MM.1S (cell line): Measurements from ENCODE around the gene C18orf63.

ENCODE experiments used
- DNase-seq: peaks from one replicate; pipeline ENCODE4 v3.0.0-alpha.2; 2015
- H2AFZ ChIP-seq: fragments of 300-600 bp; sonication (generic); 2 replicates; pipeline ENCODE4 v1.6.0; 2016; ENCODE audit warnings: antibody characterized with exemption, low read length
- H3F3A ChIP-seq: fragments of 300-600 bp; sonication (generic); 2 replicates; pipeline ENCODE4 v1.6.1; 2016; ENCODE audit warnings: mild to moderate bottlenecking, antibody characterized with exemption, low read length, moderate library complexity, mixed read lengths; ENCODE audit not compliant: insufficient read depth
- H3K27ac ChIP-seq: fragments of 300-600 bp; sonication (generic); 2 replicates; pipeline ENCODE4 v1.5.1; 2016; ENCODE audit warnings: mild to moderate bottlenecking, low read length
- H3K27me3 ChIP-seq: fragments of 300-600 bp; sonication (generic); replicated peaks from 2 replicates; pipeline ENCODE4 v1.6.0; 2016; ENCODE audit warnings: low read length; ENCODE audit not compliant: insufficient read depth
- H3K36me3 ChIP-seq: fragments of 300-600 bp; sonication (generic); replicated peaks from 2 replicates; pipeline ENCODE4 v1.6.1; 2016; ENCODE audit warnings: mild to moderate bottlenecking, low read length, mixed read lengths; ENCODE audit not compliant: insufficient read depth
- H3K4me1 ChIP-seq: fragments of 300-600 bp; sonication (generic); 2 replicates; pipeline ENCODE4 v1.6.1; 2016; ENCODE audit warnings: low read length, mixed read lengths
- H3K4me2 ChIP-seq: fragments of 300-600 bp; sonication (generic); 2 replicates; pipeline ENCODE4 v1.6.0; 2016; ENCODE audit warnings: low read depth, low read length
- H3K4me3 ChIP-seq: fragments of 300-600 bp; sonication (generic); 2 replicates; pipeline ENCODE4 v1.5.1; 2016; ENCODE audit warnings: low read length, mixed read lengths
- H3K79me2 ChIP-seq: fragments of 300-600 bp; sonication (generic); 2 replicates; pipeline ENCODE4 v1.6.1; 2016; ENCODE audit warnings: mixed run types, low read length, mixed read lengths
- H3K9ac ChIP-seq: fragments of 300-600 bp; sonication (generic); 2 replicates; pipeline ENCODE4 v1.6.1; 2016; ENCODE audit warnings: low read length, mixed read lengths
- H3K9me2 ChIP-seq: fragments of 300-600 bp; sonication (generic); replicated peaks from 2 replicates; pipeline ENCODE4 v1.6.1; 2016; ENCODE audit warnings: mild to moderate bottlenecking, low read length, mixed read lengths; ENCODE audit not compliant: insufficient read depth
- H3K9me3 ChIP-seq: fragments of 300-600 bp; sonication (generic); replicated peaks from 2 replicates; pipeline ENCODE4 v1.6.1; 2016; ENCODE audit warnings: mild to moderate bottlenecking, low read length, mixed read lengths; ENCODE audit not compliant: insufficient read depth
- H4K20me1 ChIP-seq: fragments of 300-600 bp; sonication (generic); 2 replicates; pipeline ENCODE4 v1.6.1; 2016; ENCODE audit warnings: mild to moderate bottlenecking, low read length, moderate library complexity, mixed read lengths; ENCODE audit not compliant: insufficient read depth
- EZH2 ChIP-seq: fragments of 300-600 bp; sonication (generic); optimal IDR thresholded peaks from 2 replicates; pipeline ENCODE3; 2017; ENCODE audit warnings: low read depth, mild to moderate bottlenecking, antibody characterized with exemption, low read length, mixed read lengths
- EZH2phosphoT487 ChIP-seq: fragments of 300-600 bp; sonication (generic); IDR thresholded peaks from 2 replicates; pipeline ENCODE4 v1.6.1; 2018; ENCODE audit warnings: antibody characterized with exemption, low read length
- TF ChIP-seq, protein P1 (sequence below): fragments of 300-600 bp; sonication (generic); IDR thresholded peaks from 2 replicates; pipeline ENCODE4 v1.5.1; 2016; ENCODE audit warnings: antibody characterized with exemption, low read length, mixed read lengths

The C18orf63 gene

DNA sequence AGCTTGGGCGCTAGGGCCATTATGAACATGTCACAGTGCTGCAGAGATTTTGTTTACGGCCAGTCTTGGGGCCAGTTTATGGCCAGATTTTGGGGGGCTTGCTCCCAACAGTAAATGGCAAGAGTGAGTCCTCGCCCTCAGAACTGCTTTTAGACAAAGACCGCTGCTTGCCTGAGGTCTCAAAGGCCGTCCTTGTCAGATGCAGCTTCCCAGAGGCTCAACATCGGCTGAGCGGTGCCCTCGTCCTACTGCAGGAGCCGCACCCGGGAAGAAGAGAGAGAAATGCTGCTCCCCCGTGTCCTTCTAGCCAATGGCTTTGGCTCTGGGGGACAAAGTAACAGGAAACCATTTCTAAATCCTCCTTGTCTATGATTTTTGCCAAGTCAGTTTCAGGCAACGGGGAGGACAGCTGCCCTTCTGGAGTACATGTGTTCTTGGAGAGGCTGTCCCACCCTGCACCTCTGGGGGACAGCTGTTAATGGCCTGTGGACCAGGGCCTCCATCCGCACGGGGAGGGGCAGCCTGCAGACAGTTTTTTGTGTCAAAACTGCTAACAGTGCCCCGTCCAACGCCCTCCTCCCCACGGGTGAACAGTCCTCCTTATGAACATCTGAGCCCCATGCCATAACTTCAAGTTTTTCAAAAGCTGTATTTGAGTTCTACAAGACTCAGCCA, 66.1 kb downstream of the C18orf63 start:
- no peak for DNase-seq
- no peaks in the 10 kb centered on the region for H3K79me2 ChIP-seq
- no peaks in the 10 kb centered on the region for H3K27me3 ChIP-seq
- H3K4me3 ChIP-seq = no peak overlapping the region
- H3K9me3 ChIP-seq = no peaks in the 10 kb centered on the region
- no peaks in the 10 kb centered on the region for H3F3A ChIP-seq
- H3K36me3 ChIP-seq = no peaks in the 10 kb centered on the region
- H3K4me1 ChIP-seq = no peaks in the 10 kb centered on the region
- no peak overlapping the region for H2AFZ ChIP-seq
- H4K20me1 ChIP-seq = no peaks in the 10 kb centered on the region
- no peaks in the 10 kb centered on the region for H3K9me2 ChIP-seq
- no peak overlapping the region for H3K27ac ChIP-seq
- H3K9ac ChIP-seq = no peak overlapping the region
- H3K4me2 ChIP-seq = no peak overlapping the region
- no peak for TF ChIP-seq EZH2
- TF ChIP-seq EZH2phosphoT487 = no peak
- TF ChIP-seq, protein P1, sequence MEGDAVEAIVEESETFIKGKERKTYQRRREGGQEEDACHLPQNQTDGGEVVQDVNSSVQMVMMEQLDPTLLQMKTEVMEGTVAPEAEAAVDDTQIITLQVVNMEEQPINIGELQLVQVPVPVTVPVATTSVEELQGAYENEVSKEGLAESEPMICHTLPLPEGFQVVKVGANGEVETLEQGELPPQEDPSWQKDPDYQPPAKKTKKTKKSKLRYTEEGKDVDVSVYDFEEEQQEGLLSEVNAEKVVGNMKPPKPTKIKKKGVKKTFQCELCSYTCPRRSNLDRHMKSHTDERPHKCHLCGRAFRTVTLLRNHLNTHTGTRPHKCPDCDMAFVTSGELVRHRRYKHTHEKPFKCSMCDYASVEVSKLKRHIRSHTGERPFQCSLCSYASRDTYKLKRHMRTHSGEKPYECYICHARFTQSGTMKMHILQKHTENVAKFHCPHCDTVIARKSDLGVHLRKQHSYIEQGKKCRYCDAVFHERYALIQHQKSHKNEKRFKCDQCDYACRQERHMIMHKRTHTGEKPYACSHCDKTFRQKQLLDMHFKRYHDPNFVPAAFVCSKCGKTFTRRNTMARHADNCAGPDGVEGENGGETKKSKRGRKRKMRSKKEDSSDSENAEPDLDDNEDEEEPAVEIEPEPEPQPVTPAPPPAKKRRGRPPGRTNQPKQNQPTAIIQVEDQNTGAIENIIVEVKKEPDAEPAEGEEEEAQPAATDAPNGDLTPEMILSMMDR = no peak

DNA sequence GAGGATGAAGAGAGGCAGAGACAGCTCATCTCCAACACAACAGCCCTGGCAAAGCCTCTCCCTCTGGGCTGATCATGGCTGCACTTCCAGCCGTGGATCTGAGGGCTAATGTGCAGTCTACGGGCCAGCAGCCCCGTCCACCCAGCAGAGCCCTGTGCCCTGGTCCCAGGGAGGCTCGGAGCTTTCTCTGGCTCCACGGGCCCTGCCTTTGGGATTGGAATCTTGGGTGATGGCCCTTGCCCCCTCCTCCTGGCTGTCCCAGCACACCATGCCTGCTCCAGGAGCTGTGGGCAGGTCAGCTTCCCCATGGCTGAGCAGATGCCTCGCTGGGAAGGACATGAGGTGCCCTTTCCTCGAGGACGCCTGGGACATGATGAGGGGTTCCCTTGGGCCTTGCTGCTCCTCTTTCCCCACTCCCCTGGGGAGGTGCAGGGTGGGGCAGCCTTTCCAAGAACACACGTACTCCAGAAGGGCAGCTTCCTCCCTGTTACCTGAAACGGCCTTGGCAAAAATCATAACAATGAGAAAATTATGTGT, 66.9 kb downstream of the C18orf63 start:
- H3K27ac ChIP-seq = no peak overlapping the region
- H3K4me3 ChIP-seq = no peak overlapping the region
- H3K27me3 ChIP-seq = no peaks in the 10 kb centered on the region
- H3K9me2 ChIP-seq = no peaks in the 10 kb centered on the region
- H3K9me3 ChIP-seq = no peaks in the 10 kb centered on the region
- H3K4me1 ChIP-seq = no peaks in the 10 kb centered on the region
- TF ChIP-seq, protein P1 = no peak
- TF ChIP-seq EZH2 (no peak), EZH2phosphoT487 (no peak)
- H3K9ac ChIP-seq = no peak overlapping the region
- DNase-seq = no peak
- no peaks in the 10 kb centered on the region for H3K79me2 ChIP-seq
- H3F3A ChIP-seq = no peaks in the 10 kb centered on the region
- no peaks in the 10 kb centered on the region for H4K20me1 ChIP-seq
- no peak overlapping the region for H2AFZ ChIP-seq
- no peak overlapping the region for H3K4me2 ChIP-seq
- no peaks in the 10 kb centered on the region for H3K36me3 ChIP-seq

DNA sequence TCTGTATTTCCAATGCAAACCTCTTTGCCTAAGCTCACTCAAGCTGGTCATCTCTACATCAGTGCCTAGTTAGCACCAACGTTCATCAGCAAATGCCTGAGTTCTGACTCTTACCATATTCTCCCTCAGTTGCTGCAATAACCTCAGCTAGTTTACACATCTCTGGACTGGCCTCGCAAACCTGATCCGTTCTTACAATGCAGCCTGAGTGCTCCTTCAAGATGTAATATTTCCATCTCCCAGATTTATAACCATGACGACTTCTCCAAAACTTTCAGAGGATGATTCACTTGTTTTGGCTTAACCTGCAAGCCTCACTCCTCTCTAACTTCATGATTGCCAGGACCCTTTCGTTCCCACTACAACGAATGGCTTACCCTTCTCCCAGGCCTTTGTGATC, 71.7 kb downstream of the C18orf63 start:
- Histone ChIP-seq H3F3A (no peaks in the 10 kb centered on the region), H3K79me2 (no peaks in the 10 kb centered on the region), H3K36me3 (no peaks in the 10 kb centered on the region), H3K9me2 (no peaks in the 10 kb centered on the region), H3K9me3 (no peaks in the 10 kb centered on the region), H3K4me3 (no peak overlapping the region), H3K4me1 (no peaks in the 10 kb centered on the region), H3K4me2 (no peak overlapping the region), H4K20me1 (no peaks in the 10 kb centered on the region), H3K27ac (no peak overlapping the region), H3K9ac (no peak overlapping the region), H3K27me3 (no peaks in the 10 kb centered on the region), H2AFZ (no peak overlapping the region)
- TF ChIP-seq EZH2 = no peak
- no peak for TF ChIP-seq EZH2phosphoT487
- TF ChIP-seq, protein P1 = no peak
- DNase-seq = no peak
